Subcutaneous adipose tissue (tissue), 4 donors: ENCODE data around the gene CILP2. TPM values are rescaled to one million over a fixed set of nuclear protein-coding genes. Genes with fewer than 3 reads are reported as not detected.

Experiments used
- total RNA-seq, 4 donors: library from RNA; depleted of rRNA; stranded (reverse); fragments of >200 nt; gene quantifications; one replicate each; pipeline ENCODE4 v1.1.0, GENCODE V29; 2016
- TF ChIP-seq, protein P1 (sequence below): fragments of 450-650 bp; IDR thresholded peaks from one replicate; pipeline ENCODE4 v1.5.1; 2016; ENCODE audit warnings: low read depth, mild to moderate bottlenecking, control low read depth, antibody characterized with exemption, moderate library complexity

The CILP2 gene
- total RNA-seq, 4 donors from 2014 or later, result 0.38 to 0.85 TPM; not detected in 2

GRCh38 chr19:19520989-19521388 is 17.1 kb upstream of the CILP2 start:
- TF ChIP-seq, protein P1, sequence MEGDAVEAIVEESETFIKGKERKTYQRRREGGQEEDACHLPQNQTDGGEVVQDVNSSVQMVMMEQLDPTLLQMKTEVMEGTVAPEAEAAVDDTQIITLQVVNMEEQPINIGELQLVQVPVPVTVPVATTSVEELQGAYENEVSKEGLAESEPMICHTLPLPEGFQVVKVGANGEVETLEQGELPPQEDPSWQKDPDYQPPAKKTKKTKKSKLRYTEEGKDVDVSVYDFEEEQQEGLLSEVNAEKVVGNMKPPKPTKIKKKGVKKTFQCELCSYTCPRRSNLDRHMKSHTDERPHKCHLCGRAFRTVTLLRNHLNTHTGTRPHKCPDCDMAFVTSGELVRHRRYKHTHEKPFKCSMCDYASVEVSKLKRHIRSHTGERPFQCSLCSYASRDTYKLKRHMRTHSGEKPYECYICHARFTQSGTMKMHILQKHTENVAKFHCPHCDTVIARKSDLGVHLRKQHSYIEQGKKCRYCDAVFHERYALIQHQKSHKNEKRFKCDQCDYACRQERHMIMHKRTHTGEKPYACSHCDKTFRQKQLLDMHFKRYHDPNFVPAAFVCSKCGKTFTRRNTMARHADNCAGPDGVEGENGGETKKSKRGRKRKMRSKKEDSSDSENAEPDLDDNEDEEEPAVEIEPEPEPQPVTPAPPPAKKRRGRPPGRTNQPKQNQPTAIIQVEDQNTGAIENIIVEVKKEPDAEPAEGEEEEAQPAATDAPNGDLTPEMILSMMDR, result no peak

DNA sequence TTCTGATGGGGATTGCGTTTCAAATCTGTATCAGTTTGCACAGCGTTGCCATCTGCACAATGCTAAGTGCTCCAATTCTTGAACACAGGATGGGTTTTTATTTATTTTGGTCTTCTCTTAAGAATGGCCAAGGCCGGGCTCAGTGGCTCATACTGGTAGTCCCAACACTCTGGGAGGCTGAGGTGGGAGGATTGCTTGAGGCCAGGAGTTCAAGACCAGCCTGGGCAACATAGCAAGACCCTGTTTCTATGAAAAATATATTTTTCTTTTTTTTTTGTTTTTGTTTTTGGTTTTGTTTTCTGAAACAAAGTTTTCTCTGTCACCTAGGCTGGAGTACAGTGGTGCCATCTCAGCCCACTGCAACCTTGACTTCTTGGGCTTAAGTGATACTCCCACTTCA is 14.9 kb upstream of the CILP2 start:
- TF ChIP-seq, protein P1, result no peak

- TF ChIP-seq, protein P1, result no peak
Measured at GRCh38 chr19:19524053-19524452, 14.0 kb upstream of the CILP2 start.

DNA sequence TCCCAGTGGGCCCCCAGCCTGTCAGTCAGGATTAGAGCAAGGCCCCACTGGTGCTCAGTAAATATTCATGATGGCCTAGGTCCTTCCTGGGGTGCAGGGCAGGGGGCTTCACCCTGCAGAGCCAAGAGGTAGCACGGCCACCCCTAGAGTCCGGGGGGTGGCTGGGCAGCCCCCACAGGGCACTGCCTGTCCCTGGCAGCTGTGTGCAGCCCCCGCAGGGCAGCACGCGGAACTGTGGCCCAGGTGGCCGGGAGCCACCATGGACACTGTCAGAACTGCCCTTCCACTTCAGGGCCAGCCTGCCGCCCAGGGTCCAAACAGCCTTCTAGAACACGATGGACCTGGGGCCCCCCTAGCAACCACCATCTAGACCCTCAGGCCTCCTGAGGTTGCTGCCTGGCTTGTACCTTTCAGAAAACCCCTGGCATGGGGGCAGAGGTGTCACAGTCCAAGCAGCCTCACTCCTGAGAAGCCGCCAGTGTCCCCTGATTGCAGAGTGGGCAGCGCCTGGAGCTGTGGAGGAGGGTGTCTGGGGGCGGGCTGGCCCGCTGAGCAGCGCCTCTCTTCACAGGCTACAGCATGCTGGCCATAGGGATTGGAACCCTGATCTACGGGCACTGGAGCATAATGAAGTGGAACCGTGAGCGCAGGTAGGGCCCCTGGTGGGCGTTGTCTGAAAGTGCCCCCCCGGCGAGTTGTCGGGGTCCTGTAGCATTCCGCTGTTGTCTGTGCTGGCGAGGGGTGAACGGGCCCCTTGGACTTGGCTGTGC is 12.3 kb upstream of the CILP2 start:
- TF ChIP-seq, protein P1, result no peak

DNA sequence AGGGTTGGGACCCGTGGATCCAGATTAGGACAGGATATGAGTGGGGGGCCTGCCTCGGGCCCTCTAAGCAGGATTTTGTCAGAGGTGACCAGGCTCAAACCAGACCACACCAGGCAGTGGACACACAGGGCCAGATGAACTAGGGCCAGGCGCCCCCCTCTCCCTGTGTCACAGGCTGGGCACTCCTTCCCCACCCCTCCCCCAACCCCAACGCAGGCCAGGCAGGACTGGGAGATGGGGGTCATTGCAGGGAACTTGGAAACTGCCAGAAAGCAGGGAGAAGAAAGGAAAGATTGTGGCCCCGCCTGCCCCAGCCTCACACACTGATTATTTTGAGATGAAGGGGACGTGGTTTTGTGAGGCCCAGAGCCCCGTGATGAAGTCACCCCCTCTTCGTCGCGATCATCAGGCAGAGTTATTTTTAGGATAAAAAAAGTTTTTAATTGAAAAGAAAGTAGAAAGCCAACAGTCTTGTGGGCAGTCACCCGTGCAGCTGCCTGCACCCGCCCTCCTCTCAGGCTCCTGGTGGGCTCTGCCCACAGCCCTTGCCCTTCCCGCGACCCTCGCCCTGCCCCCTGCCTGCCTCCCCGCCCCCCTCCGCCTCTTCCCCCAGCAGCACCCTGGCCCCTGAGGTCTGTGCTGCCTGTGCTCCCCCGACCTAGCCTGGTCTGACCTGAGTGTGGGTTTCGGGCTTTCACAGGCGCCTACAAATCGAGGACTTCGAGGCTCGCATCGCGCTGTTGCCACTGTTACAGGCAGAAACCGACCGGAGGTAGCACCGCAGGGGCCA is 11.3 kb upstream of the CILP2 start:
- TF ChIP-seq, protein P1, result no peak

GRCh38 chr19:19527371-19527656 is 10.8 kb upstream of the CILP2 start:
- TF ChIP-seq, protein P1, result no peak
